NCI-H146 treated with DMSO at 0.1 percent for 48 hours (cell line): ENCODE measurements around the gene KCNH4.
"Not testable (repeated sequence)": the region's sequence is repeated elsewhere in the genome, so short reads cannot be mapped to it uniquely, and the experiment has no call there.

Source experiments
- DNase-seq: peaks from one replicate; lab custom pipeline; 2025; ENCODE audit not compliant: unreplicated experiment; lab: John Stamatoyannopoulos, UW

The KCNH4 gene

GRCh38 chr17:42193969-42194899, 13.3 kb upstream of the KCNH4 start, which contains the start of gene GHDC:
TSS of gene GHDC (minus strand) at chr17:42194494. CDS start at chr17:42193581, 913 bp downstream.
- peak; percentile 76 for DNase-seq

- no peak for DNase-seq
Measured at GRCh38 chr17:42193216-42193968, 12.4 kb upstream of the KCNH4 start.

- DNase-seq = no peak
Measured at GRCh38 chr17:42192189-42193126, 11.5 kb upstream of the KCNH4 start.

GRCh38 chr17:42191275-42191608, 10.3 kb upstream of the KCNH4 start:
- DNase-seq = no peak

GRCh38 chr17:42190491-42191274, 9.7 kb upstream of the KCNH4 start:
- DNase-seq = no peak

GRCh38 chr17:42189651-42189965, 8.7 kb upstream of the KCNH4 start:
- no peak for DNase-seq

GRCh38 chr17:42188749-42189650, 8.1 kb upstream of the KCNH4 start:
- no peak for DNase-seq

GRCh38 chr17:42187833-42188232, 6.9 kb upstream of the KCNH4 start:
- DNase-seq = no peak

GRCh38 chr17:42186191-42186590, 5.2 kb upstream of the KCNH4 start:
- DNase-seq = not testable (repeated sequence)

- DNase-seq = no peak
Measured at GRCh38 chr17:42185621-42185930, 4.6 kb upstream of the KCNH4 start.

GRCh38 chr17:42184713-42185620, 4.0 kb upstream of the KCNH4 start, which contains the start of gene HCRT:
TSS of gene HCRT (minus strand) at chr17:42185452. CDS start at chr17:42185365, 87 bp downstream.
- DNase-seq = no peak

GRCh38 chr17:42183741-42184711, 3.1 kb upstream of the KCNH4 start:
- peak; percentile 69 for DNase-seq

GRCh38 chr17:42182927-42183734, 2.2 kb upstream of the KCNH4 start:
- DNase-seq = no peak

GRCh38 chr17:42181851-42182207, 887 bp upstream of the KCNH4 start:
- DNase-seq = no peak

- DNase-seq = no peak
Measured at GRCh38 chr17:42180411-42180921, 476 bp downstream of the KCNH4 start.

- DNase-seq = no peak
Measured at GRCh38 chr17:42179911-42180410, 981 bp downstream of the KCNH4 start.
